HuH-7 (cell line): ENCODE results near the gene TJP3.

Source experiments
- DNase-seq: peaks from one replicate; pipeline ENCODE4 v3.0.0; 2011; ENCODE audit warnings: low spot score

The TJP3 gene

GRCh38 chr19:3768748-3769099 lies 60.5 kb downstream of the TJP3 start:
- no peak for DNase-seq

- DNase-seq = no peak
Observed at GRCh38 chr19:3769494-3769893, 61.3 kb downstream of the TJP3 start.

- DNase-seq = no peak
Observed at GRCh38 chr19:3770136-3770999, 62.2 kb downstream of the TJP3 start.

GRCh38 chr19:3771000-3771905 lies 63.1 kb downstream of the TJP3 start:
- no peak for DNase-seq

GRCh38 chr19:3771906-3772455 lies 63.8 kb downstream of the TJP3 start, which contains the start of gene RAX2:
Gene RAX2 (minus strand): TSS chr19:3772228. CDS start chr19:3771742, 486 bp downstream.
- DNase-seq = no peak

GRCh38 chr19:3773814-3774515 lies 65.8 kb downstream of the TJP3 start:
- no peak for DNase-seq

GRCh38 chr19:3774621-3775373 lies 66.6 kb downstream of the TJP3 start:
- no peak for DNase-seq

- DNase-seq = no peak
Observed at GRCh38 chr19:3775374-3775711, 67.2 kb downstream of the TJP3 start.

- no peak for DNase-seq
Observed at GRCh38 chr19:3775831-3776230, 67.6 kb downstream of the TJP3 start.

- DNase-seq = no peak
Observed at GRCh38 chr19:3776479-3777040, 68.4 kb downstream of the TJP3 start.

GRCh38 chr19:3778104-3778867 lies 70.1 kb downstream of the TJP3 start:
- no peak for DNase-seq

GRCh38 chr19:3778899-3779723 lies 70.9 kb downstream of the TJP3 start:
- DNase-seq = no peak

GRCh38 chr19:3780786-3781304 lies 72.7 kb downstream of the TJP3 start:
- DNase-seq = no peak

- DNase-seq = no peak
Observed at GRCh38 chr19:3781603-3782002, 73.4 kb downstream of the TJP3 start.

GRCh38 chr19:3782330-3782729 lies 74.1 kb downstream of the TJP3 start:
- DNase-seq = no peak

GRCh38 chr19:3782903-3783302 lies 74.7 kb downstream of the TJP3 start:
- DNase-seq = no peak

- peak; percentile 73 for DNase-seq
Observed at GRCh38 chr19:3783660-3784584, 75.7 kb downstream of the TJP3 start.
